Fibroblast of the aortic adventitia (primary cell): Measurements from ENCODE around the gene CASKIN1. TPM values are rescaled to one million over a fixed set of nuclear protein-coding genes. Genes with fewer than 3 reads are reported as not detected.
"Not testable (repeated sequence)": the region's sequence is repeated elsewhere in the genome, so short reads cannot be mapped to it uniquely, and the experiment has no call there.

Experiments
- DNase-seq: peaks from one replicate; pipeline ENCODE4 v3.0.0-alpha.2; 2010; ENCODE audit warnings: low read depth
- H3K4me3 ChIP-seq: 2 replicates; pipeline ENCODE4 v1.5.1; 2011; ENCODE audit warnings: low read depth, mild to moderate bottlenecking, control low read depth, low read length, moderate library complexity
- total RNA-seq: library from RNA; depleted of rRNA; stranded (reverse); fragments of >200 nt; gene quantifications from 2 replicates; pipeline ENCODE4 v1.2.3, GENCODE V29; 2012; ENCODE audit warnings: low replicate concordance
- TF ChIP-seq, protein P1 (sequence below): IDR thresholded peaks from 2 replicates; pipeline ENCODE4 v1.5.1; 2011; ENCODE audit warnings: mild to moderate bottlenecking, low read length, control low read depth, inconsistent platforms; ENCODE audit not compliant: insufficient read depth

The CASKIN1 gene
- total RNA-seq, 1 donor: 0.18 TPM

GRCh38 chr16:2204416-2205103, 8.2 kb upstream of the CASKIN1 start:
- TF ChIP-seq, protein P1, sequence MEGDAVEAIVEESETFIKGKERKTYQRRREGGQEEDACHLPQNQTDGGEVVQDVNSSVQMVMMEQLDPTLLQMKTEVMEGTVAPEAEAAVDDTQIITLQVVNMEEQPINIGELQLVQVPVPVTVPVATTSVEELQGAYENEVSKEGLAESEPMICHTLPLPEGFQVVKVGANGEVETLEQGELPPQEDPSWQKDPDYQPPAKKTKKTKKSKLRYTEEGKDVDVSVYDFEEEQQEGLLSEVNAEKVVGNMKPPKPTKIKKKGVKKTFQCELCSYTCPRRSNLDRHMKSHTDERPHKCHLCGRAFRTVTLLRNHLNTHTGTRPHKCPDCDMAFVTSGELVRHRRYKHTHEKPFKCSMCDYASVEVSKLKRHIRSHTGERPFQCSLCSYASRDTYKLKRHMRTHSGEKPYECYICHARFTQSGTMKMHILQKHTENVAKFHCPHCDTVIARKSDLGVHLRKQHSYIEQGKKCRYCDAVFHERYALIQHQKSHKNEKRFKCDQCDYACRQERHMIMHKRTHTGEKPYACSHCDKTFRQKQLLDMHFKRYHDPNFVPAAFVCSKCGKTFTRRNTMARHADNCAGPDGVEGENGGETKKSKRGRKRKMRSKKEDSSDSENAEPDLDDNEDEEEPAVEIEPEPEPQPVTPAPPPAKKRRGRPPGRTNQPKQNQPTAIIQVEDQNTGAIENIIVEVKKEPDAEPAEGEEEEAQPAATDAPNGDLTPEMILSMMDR: no peak
- H3K4me3 ChIP-seq: peak overlapping the region; percentile 93
- no peak for DNase-seq

DNA sequence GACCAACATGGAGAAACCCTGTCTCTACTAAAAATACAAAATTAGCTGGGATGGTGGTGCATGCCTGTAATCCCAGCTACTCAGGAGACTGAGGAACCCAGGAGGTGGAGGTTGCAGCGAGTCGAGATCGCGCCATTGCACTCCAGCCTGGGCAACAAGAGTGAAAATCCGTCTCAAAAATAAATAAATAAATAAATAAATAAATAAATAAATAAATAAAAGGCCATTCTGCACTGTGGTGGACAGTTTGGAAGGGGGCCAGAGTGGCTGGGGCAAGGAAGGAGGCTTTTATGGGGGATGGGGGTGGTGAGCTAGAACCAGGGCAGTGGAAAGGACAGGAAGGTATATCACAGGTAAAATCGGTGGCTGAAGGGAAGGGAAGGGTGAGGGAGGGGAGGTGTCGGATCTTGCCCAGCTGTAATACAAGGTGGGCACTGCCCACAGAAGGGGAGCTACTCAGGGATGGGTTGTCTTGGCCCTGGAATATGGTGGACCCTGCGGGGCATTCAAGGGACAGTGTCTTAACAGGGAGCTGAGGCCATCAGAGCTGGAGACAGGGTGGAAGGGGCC, 6.8 kb upstream of the CASKIN1 start:
- DNase-seq, H3K4me3 ChIP-seq: not testable (repeated sequence)

DNA sequence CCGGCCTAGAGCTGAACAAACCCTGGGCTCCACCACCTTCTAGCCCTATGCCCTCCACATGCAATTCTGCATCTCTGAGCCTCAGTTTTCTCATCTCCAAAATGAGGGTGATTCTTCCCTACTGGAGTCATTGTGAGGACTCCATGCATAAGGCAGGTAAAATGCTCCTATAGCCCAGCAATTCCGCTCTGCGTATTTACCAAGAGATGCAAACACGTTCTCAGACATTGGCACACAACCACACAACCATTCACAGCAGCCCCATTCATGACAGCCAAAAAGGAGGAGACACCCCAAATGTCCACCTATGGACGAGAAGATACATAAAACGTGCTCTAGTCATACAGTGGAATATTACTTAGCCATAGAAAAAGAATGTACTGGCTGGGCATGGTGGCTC, 3.9 kb upstream of the CASKIN1 start:
- no peak for DNase-seq
- H3K4me3 ChIP-seq: no peak overlapping the region
- TF ChIP-seq, protein P1: no peak

DNA sequence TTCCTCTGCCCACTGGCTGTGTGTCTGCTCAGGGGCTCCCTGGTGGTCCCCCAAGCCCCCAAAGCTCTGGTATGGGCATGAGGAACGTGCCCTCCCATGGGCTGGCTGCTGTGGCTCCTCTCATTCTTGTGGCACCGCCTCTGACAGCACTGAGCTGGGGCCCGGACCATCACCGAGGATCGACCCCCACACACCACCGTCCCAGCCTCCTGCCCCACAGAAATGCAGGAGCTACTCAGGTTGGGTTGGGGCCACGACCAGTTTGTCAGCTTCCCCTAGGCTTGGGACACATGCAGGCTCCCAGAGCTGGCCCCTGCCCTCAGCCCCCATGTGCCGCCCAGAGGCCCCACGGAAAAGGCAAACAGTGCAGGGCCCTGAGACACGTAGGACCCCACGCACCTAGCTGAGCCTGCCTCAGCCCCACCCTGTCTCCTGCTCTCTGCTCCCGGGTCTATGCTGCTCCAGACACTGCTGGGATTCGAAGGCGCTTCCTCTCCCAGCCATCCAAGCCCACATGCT, 3.3 kb upstream of the CASKIN1 start:
- no peak for DNase-seq
- H3K4me3 ChIP-seq: no peak overlapping the region
- TF ChIP-seq, protein P1: no peak

DNA sequence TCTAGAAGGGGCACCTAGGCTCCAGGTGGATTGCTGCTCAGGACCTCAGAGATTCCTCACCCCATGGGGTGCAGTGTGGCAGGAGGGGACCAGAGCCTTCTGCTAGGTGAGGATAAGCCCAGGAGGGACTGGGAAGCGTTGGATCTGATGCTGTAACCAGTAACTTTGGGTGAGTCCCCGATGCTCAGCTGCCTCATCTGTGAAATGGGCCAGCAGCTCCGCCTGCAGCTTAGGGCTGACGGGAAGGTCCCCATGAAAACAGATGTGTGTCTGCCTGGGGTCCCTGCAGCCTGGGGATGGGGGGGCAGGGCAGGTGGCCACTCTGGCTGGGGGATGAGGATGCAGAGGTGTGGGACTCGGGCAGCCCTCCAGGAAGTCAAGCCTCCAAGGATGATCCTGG, 2.7 kb upstream of the CASKIN1 start:
- DNase-seq: no peak
- H3K4me3 ChIP-seq: no peak overlapping the region
- TF ChIP-seq, protein P1: no peak

GRCh38 chr16:2198283-2198682, 1.9 kb upstream of the CASKIN1 start:
- TF ChIP-seq, protein P1: no peak
- DNase-seq: no peak
- no peak overlapping the region for H3K4me3 ChIP-seq

GRCh38 chr16:2197765-2198164, 1.4 kb upstream of the CASKIN1 start:
- no peak overlapping the region for H3K4me3 ChIP-seq
- DNase-seq: no peak
- TF ChIP-seq, protein P1: no peak
